Lung (tissue), 12 donors: ENCODE data around the gene CTTNBP2. TPM values are rescaled to one million over a fixed set of nuclear protein-coding genes. Genes with fewer than 3 reads are reported as not detected.

Source experiments
- ATAC-seq: fragments of 200-7000 bp; cut with Tn5 transposase; one replicate; pipeline ENCODE4 v1.9.1; 2020; ENCODE audit warnings: moderate number of reproducible peaks; ENCODE audit not compliant: insufficient read depth, low FRiP score
- DNase-seq, 3 donors: peaks; one replicate each; pipeline ENCODE4 v3.0.0-alpha.2; 2013 to 2017
- H3K27ac ChIP-seq, 2 donors: one replicate each; pipeline ENCODE4 v1.5.1; 2013; ENCODE audit warnings: mild to moderate bottlenecking in 2 of 2, moderate library complexity in 2 of 2, control low read depth in 1 of 2, inconsistent platforms in 1 of 2, low read depth in 1 of 2, low read length in 1 of 2
- H3K27me3 ChIP-seq, 3 donors: one replicate each; pipeline ENCODE4 v1.5.1; 2013; ENCODE audit warnings: low read length in 2 of 3; ENCODE audit not compliant: control insufficient read depth in 3 of 3, insufficient read depth in 3 of 3
- H3K36me3 ChIP-seq, 4 donors: one replicate each; pipeline ENCODE4 v1.5.1; 2013; ENCODE audit warnings: low read length in 4 of 4, mild to moderate bottlenecking in 1 of 4, moderate library complexity in 1 of 4; ENCODE audit not compliant: control insufficient read depth in 4 of 4, insufficient read depth in 4 of 4
- H3K4me1 ChIP-seq, 5 donors: one replicate each; pipeline ENCODE4 v1.5.1; 2013; ENCODE audit warnings: low read length in 5 of 5, mild to moderate bottlenecking in 2 of 5, moderate library complexity in 1 of 5; ENCODE audit not compliant: control insufficient read depth in 5 of 5, insufficient read depth in 5 of 5
- H3K4me3 ChIP-seq: one replicate; pipeline ENCODE4 v1.5.1; 2013; ENCODE audit warnings: mild to moderate bottlenecking, control low read depth, moderate library complexity
- H3K9ac ChIP-seq, 2 donors: one replicate each; pipeline ENCODE4 v1.5.1; 2013; ENCODE audit warnings: low read length in 2 of 2, control low read depth in 1 of 2; ENCODE audit not compliant: insufficient read depth in 1 of 2
- H3K9me3 ChIP-seq, 4 donors: one replicate each; pipeline ENCODE4 v1.5.1; 2013; ENCODE audit warnings: low read length in 3 of 4, mild to moderate bottlenecking in 1 of 4, moderate library complexity in 1 of 4; ENCODE audit not compliant: control insufficient read depth in 4 of 4, insufficient read depth in 3 of 4
- CTCF ChIP-seq: IDR thresholded peaks from 2 replicates; pipeline ENCODE4 v1.5.1; 2012; ENCODE audit warnings: mild to moderate bottlenecking; ENCODE audit errors: control extremely low read depth, extremely low read depth
- WGBS, 2 donors: extraction: QIAGEN DNeasy Blood & Tissue Kit; methylation state at CpG; one replicate each; pipeline ENCODE4 v1.1.7; 2013; 5-methylcytosine and 5-hydroxymethylcytosine counted together
- polyA plus RNA-seq, 2 donors: library from polyadenylated mRNA; stranded (reverse); fragments of 200-250 nt; gene quantifications; one replicate each; pipeline ENCODE4 v1.2.1, GENCODE V29; 2013
- total RNA-seq, 2 donors: library from RNA; depleted of rRNA in 1 of 2; stranded (reverse); fragments of >200 nt in 1 of 2; gene quantifications; one replicate each; pipeline ENCODE4 v1.2.1, GENCODE V29; 2014 to 2021
- donor health status: control.
- donor health status: control.
- donor health status: Bipolar disorder and iron deficiency.
- donor health status: healthy.
- donor health status: DM: yes; HTN: yes; CAD: no.

Gene CTTNBP2
- total and polyA plus RNA-seq, 4 donors, result 0.63 to 15.4 (median 2.4) TPM

DNA sequence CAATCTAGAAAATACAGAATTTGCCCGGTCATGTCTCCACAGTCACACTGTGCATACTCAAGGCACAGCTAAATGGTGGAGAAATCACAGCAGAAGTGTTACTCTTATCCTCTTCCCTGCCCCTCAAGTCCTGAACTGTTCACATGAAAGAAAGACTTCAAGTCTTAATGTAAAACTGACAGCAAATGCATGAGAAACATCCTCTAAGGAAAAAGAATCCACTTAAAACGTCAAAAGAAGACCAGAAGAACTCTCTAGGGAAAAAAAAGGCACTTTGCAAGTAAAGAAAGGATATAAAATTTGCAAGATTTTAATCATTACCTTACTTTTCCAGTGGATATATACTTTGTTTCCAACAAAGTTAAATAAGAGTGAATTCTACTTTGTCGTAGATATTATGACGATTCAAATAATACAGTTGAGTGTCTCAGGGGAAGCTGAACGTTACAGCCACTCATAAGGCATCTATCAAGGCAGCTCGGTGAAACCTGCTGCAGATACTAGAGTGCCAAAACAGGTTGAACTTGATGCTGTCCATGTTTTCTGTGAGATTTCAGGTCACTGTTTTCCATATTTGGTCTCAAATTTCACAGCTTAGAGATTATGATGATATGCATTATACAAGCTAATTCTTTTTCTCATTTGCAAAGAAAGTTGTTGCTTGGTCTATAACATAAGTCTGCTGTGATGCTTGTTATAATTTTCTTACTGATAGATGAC, 155.0 kb downstream of the CTTNBP2 start:
- no peak for TF ChIP-seq CTCF
- Histone ChIP-seq H3K4me3 (no peak overlapping the region), H3K36me3 (peaks cover 0 to 20% (median 2%) of the 10 kb centered on the region in 4 donors), H3K9ac (no peak overlapping the region), H3K9me3 (no peaks in the 10 kb centered on the region), H3K27me3 (no peaks in the 10 kb centered on the region), H3K4me1 (no peaks in the 10 kb centered on the region), H3K27ac (no peak overlapping the region)
- ATAC-seq (no peak), DNase-seq (peak in 1 of 3 donors; percentile 56)
- 71 to 83% methylated on average over 6 of the region's 6 CpGs for WGBS, 2 donors

GRCh38 chr7:117717357-117717756, 155.9 kb downstream of the CTTNBP2 start:
- 95 to 98% methylated on average over 2 of the region's 2 CpGs for WGBS, 2 donors
- H3K9ac ChIP-seq, result no peak overlapping the region
- ATAC-seq (no peak), DNase-seq (no peak)
- no peak overlapping the region for H3K27ac ChIP-seq
- H3K4me1 ChIP-seq, result no peaks in the 10 kb centered on the region
- no peak overlapping the region for H3K4me3 ChIP-seq
- no peaks in the 10 kb centered on the region for H3K9me3 ChIP-seq
- no peaks in the 10 kb centered on the region for H3K27me3 ChIP-seq
- no peak for TF ChIP-seq CTCF
- peaks cover 0 to 20% (median 4%) of the 10 kb centered on the region in 4 donors for H3K36me3 ChIP-seq

- ATAC-seq, result no peak
- WGBS, 2 donors, result 76 to 96% methylated on average over 4 to 5 of the region's 5 CpGs
- no peak for TF ChIP-seq CTCF
These were observed 156.4 kb downstream of the CTTNBP2 start for GRCh38 chr7:117716707-117717299.

More at GRCh38 chr7:117716707-117717299, 156.4 kb downstream of the CTTNBP2 start:
- peaks cover 0 to 20% (median 4%) of the 10 kb centered on the region in 4 donors for H3K36me3 ChIP-seq
- H3K9me3 ChIP-seq, result no peaks in the 10 kb centered on the region
- H3K4me3 ChIP-seq, result no peak overlapping the region
- H3K4me1 ChIP-seq, result no peaks in the 10 kb centered on the region
- peak in 1 of 3 donors; percentile 32 for DNase-seq
- H3K27me3 ChIP-seq, result no peaks in the 10 kb centered on the region
- H3K9ac ChIP-seq, result no peak overlapping the region
- H3K27ac ChIP-seq, result no peak overlapping the region
